Spleen (tissue), 7 donors: ENCODE data around the gene CARD19.

ENCODE experiments used
- POLR2A ChIP-seq, 3 donors: fragments of 450-650 bp; IDR thresholded peaks; one replicate each; pipeline ENCODE4 v1.5.1; 2017; ENCODE audit warnings: antibody characterized with exemption in 3 of 3, mild to moderate bottlenecking in 1 of 3
- TF ChIP-seq, protein P1 (sequence below), 11 experiments: fragments of 200-600 bp in 7 of 11; fragments of 450-650 bp in 4 of 11; sonication (generic) in 4 of 11; IDR thresholded peaks in 8 of 11; conservative IDR thresholded peaks in 3 of 11; 1 replicate in 7 of 11; 2 replicates in 4 of 11; pipeline versions ENCODE4 v1.4.0 to v1.8.0; 2016 to 2021; ENCODE audit warnings: antibody characterized with exemption in 11 of 11, inconsistent platforms in 4 of 11, mild to moderate bottlenecking in 1 of 11
- donor health status: DM: no; HTN: no; CAD: no; lungs with moderate emphysema.
- donor health status: DM: no; HTN: no; CAD: no.
- donor health status: DM: no; HTN: no; CAD: no.

DNA sequence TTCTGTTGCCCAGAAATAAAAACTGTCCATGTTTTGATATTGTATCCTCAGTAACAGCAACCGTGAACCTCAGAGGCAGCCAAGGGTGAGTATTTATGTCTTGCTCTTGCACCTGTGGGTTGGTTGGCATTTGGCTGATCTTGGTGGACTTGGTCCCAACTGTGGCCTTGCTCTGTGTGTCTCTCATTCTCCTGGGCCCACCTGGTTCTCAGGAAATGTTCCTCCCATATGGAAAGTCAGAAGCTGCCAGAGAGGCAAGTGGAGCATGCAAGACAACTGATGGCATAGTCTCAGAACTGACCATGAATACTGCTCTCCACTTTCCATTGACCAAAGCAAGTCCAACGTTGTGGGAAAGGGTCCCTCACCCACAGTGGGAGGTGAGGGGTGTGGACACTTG lies 51.6 kb downstream of the CARD19 start:
- TF ChIP-seq POLR2A (IDR thresholded peaks at IDR 0.05): no peak
- TF ChIP-seq, protein P1, sequence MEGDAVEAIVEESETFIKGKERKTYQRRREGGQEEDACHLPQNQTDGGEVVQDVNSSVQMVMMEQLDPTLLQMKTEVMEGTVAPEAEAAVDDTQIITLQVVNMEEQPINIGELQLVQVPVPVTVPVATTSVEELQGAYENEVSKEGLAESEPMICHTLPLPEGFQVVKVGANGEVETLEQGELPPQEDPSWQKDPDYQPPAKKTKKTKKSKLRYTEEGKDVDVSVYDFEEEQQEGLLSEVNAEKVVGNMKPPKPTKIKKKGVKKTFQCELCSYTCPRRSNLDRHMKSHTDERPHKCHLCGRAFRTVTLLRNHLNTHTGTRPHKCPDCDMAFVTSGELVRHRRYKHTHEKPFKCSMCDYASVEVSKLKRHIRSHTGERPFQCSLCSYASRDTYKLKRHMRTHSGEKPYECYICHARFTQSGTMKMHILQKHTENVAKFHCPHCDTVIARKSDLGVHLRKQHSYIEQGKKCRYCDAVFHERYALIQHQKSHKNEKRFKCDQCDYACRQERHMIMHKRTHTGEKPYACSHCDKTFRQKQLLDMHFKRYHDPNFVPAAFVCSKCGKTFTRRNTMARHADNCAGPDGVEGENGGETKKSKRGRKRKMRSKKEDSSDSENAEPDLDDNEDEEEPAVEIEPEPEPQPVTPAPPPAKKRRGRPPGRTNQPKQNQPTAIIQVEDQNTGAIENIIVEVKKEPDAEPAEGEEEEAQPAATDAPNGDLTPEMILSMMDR (IDR thresholded peaks at IDR 0.05 in 8 of 11, conservative IDR thresholded peaks at IDR 0.05 in 3 of 11): no peak
